ENCODE data around the gene WDR17. TPM values are rescaled to one million over a fixed set of nuclear protein-coding genes. Genes with fewer than 3 reads are reported as not detected.

Gene WDR17
- total RNA-seq, 1 experiment from 2014 or later, result 4.4 TPM

DNA sequence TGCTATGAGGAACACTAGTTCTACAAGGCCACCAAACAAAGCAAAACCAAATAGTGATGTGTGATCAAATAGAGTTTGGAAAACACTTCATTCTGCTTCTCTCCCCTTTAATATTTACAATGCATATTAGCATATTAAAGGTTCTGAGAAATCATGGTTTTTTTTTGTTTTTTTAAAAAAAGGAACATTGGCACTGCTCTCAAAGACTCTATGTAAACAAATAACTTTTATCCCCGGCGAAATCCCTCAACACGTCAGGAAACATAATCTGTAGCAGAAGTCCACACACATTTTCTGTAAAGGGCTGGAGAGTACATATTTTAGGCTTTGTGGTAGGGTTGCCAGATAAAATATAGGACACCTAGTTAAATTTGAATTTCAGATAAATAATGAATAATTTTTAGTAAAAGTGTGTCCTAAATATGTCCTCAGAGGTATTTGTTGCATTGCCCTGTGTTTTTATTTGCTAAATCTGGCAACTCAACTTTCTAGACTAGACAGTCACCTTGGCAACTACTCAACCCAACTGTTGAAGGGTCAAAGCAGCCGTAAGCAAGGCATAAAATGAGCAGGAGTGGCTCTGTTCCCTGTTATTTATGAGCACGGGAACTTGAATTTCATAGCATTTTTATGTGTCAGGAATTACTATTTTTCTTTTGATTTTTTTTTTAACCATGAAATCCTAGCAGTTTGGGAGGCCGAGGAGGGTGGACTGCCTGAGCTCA lies 121.2 kb downstream of the WDR17 start (continued):
- TF ChIP-seq GRHL2 (CRISPR knock-in tag; IDR thresholded peaks at IDR 0.05; ENCODE audit: insufficient replicate concordance, severe bottlenecking), result no peak

DNA sequence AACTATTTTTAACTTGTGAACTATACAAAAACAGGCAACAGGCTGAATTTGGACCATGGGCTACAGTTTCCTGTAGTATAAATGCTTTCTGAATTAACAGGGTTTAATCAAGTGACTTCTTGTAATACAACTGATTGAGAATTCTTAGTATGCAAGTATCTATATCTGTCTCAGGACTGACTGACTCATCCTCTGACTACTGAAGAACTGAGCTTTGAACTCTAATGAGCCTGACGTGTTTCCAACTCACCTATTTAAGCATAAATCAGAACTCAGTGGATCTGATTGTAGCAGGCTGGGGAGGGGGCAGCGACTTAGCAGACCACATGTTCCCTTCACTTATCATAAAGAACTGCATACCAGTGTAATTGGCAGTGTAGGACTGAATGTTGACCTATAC lies 122.0 kb downstream of the WDR17 start:
- ATAC-seq (no peak), DNase-seq (ENCODE audit: low spot score) (no peak)
- H3K27ac Mint-ChIP-seq, result peak overlapping the region; percentile 49; the same call in 1 of the 2 replicates
- no peaks in the 10 kb centered on the region; the same call in 1 of the 2 replicates for H3K27me3 Mint-ChIP-seq (ENCODE audit: low read depth)
- ChIA-PET CTCF (no interaction called here), POLR2A (no interaction called here)
- no peaks in the 10 kb centered on the region for H3K9me3 Mint-ChIP-seq
- TF ChIP-seq GTF2I (CRISPR knock-in tag; conservative IDR thresholded peaks at IDR 0.05) (no peak), NFE2L1 (CRISPR knock-in tag; IDR thresholded peaks at IDR 0.05) (no peak), RELA (CRISPR knock-in tag; IDR thresholded peaks at IDR 0.05; ENCODE audit: borderline replicate concordance) (no peak), ZNF671 (CRISPR knock-in tag; IDR thresholded peaks at IDR 0.05) (no peak), ETV6 (CRISPR knock-in tag; IDR thresholded peaks at IDR 0.05) (no peak), SMAD3 (CRISPR knock-in tag; IDR thresholded peaks at IDR 0.05; ENCODE audit: borderline replicate concordance) (no peak), NR1H2 (CRISPR knock-in tag; IDR thresholded peaks at IDR 0.05) (no peak), ZNF121 (CRISPR knock-in tag; IDR thresholded peaks at IDR 0.05) (no peak), ZSCAN18 (CRISPR knock-in tag; IDR thresholded peaks at IDR 0.05) (no peak), E2F1 (CRISPR knock-in tag; IDR thresholded peaks at IDR 0.05) (no peak), ZNF281 (CRISPR knock-in tag; IDR thresholded peaks at IDR 0.05) (no peak), FOXJ3 (CRISPR knock-in tag; IDR thresholded peaks at IDR 0.05; ENCODE audit: borderline replicate concordance) (no peak), MYBL2 (CRISPR knock-in tag; IDR thresholded peaks at IDR 0.05) (no peak), ESRRA (CRISPR knock-in tag; IDR thresholded peaks at IDR 0.05; ENCODE audit: borderline replicate concordance) (no peak)
- TF ChIP-seq, protein P1, sequence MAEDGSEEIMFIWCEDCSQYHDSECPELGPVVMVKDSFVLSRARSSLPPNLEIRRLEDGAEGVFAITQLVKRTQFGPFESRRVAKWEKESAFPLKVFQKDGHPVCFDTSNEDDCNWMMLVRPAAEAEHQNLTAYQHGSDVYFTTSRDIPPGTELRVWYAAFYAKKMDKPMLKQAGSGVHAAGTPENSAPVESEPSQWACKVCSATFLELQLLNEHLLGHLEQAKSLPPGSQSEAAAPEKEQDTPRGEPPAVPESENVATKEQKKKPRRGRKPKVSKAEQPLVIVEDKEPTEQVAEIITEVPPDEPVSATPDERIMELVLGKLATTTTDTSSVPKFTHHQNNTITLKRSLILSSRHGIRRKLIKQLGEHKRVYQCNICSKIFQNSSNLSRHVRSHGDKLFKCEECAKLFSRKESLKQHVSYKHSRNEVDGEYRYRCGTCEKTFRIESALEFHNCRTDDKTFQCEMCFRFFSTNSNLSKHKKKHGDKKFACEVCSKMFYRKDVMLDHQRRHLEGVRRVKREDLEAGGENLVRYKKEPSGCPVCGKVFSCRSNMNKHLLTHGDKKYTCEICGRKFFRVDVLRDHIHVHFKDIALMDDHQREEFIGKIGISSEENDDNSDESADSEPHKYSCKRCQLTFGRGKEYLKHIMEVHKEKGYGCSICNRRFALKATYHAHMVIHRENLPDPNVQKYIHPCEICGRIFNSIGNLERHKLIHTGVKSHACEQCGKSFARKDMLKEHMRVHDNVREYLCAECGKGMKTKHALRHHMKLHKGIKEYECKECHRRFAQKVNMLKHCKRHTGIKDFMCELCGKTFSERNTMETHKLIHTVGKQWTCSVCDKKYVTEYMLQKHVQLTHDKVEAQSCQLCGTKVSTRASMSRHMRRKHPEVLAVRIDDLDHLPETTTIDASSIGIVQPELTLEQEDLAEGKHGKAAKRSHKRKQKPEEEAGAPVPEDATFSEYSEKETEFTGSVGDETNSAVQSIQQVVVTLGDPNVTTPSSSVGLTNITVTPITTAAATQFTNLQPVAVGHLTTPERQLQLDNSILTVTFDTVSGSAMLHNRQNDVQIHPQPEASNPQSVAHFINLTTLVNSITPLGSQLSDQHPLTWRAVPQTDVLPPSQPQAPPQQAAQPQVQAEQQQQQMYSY (CRISPR knock-in tag; IDR thresholded peaks at IDR 0.05), result no peak
- TF ChIP-seq, protein P2, sequence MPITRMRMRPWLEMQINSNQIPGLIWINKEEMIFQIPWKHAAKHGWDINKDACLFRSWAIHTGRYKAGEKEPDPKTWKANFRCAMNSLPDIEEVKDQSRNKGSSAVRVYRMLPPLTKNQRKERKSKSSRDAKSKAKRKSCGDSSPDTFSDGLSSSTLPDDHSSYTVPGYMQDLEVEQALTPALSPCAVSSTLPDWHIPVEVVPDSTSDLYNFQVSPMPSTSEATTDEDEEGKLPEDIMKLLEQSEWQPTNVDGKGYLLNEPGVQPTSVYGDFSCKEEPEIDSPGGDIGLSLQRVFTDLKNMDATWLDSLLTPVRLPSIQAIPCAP (CRISPR knock-in tag; IDR thresholded peaks at IDR 0.05), result no peak
- TF ChIP-seq, protein P3, sequence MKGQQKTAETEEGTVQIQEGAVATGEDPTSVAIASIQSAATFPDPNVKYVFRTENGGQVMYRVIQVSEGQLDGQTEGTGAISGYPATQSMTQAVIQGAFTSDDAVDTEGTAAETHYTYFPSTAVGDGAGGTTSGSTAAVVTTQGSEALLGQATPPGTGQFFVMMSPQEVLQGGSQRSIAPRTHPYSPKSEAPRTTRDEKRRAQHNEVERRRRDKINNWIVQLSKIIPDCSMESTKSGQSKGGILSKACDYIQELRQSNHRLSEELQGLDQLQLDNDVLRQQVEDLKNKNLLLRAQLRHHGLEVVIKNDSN (CRISPR knock-in tag; IDR thresholded peaks at IDR 0.05), result no peak
- TF ChIP-seq, protein P4, sequence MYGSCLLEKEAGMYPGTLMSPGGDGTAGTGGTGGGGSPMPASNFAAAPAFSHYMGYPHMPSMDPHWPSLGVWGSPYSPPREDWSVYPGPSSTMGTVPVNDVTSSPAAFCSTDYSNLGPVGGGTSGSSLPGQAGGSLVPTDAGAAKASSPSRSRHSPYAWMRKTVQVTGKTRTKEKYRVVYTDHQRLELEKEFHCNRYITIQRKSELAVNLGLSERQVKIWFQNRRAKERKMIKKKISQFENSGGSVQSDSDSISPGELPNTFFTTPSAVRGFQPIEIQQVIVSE (CRISPR knock-in tag; IDR thresholded peaks at IDR 0.05; ENCODE audit: borderline replicate concordance), result no peak
- no peaks in the 10 kb centered on the region for H3K36me3 Mint-ChIP-seq
- no peak overlapping the region for H3K4me3 Mint-ChIP-seq
- peaks cover 51% of the 10 kb centered on the region for H3K4me1 Mint-ChIP-seq
